ENCODE measurements around the gene ATP7A.

DNA sequence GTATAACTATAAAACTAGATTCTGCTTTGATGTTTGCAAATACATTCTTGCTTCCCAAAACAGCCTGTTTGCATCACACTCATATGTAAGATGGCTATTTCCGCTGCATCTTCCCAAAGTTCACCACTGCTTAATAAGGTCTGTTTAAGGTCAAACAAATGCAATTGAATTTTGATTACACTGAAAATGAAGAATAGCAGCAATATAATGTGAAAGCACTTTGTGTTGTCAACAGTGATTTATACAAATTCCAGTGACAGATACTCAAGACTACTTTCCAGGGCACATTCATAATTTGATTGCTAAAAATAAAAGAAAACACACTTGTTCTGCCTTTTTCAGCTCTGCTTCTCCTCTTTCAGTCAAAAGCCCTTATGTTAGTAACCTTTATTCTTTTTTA, 67.0 kb downstream of the ATP7A start:
- TF ChIP-seq CTCF (IDR thresholded peaks at IDR 0.05; ENCODE audit: poor library complexity): no peak
- no peak for TF ChIP-seq EZH2 (IDR thresholded peaks at IDR 0.05; ENCODE audit: borderline replicate concordance)

Data from hepatocyte (in vitro differentiated cells).